H1 (cell line): Measurements from ENCODE around the gene NUP210. TPM values are rescaled to one million over a fixed set of nuclear protein-coding genes. Genes with fewer than 3 reads are reported as not detected.

Experiments used
- CBX8 ChIP-seq: fragments of 300-800, 300-1000 bp; sonication (generic); IDR thresholded peaks from 2 replicates; pipeline ENCODE4 v1.7.1; 2016; ENCODE audit warnings: low read depth, low read length, borderline replicate concordance
- CHD2 ChIP-seq: IDR thresholded peaks from 2 replicates; pipeline ENCODE4 v1.6.1; 2012; ENCODE audit warnings: low read length, improper control_type of control experiment
- CHD7 ChIP-seq: fragments of 300-600 bp; sonication (generic); IDR thresholded peaks from 2 replicates; pipeline ENCODE4 v1.7.1; 2012; ENCODE audit warnings: low read length, moderate library complexity, mild to moderate bottlenecking, inconsistent platforms; ENCODE audit not compliant: insufficient replicate concordance
- HDAC6 ChIP-seq: IDR thresholded peaks from one replicate; pipeline ENCODE4 v1.7.1; 2012; ENCODE audit warnings: low read depth, mild to moderate bottlenecking, inconsistent platforms, low read length, moderate library complexity
- POU5F1 ChIP-seq: IDR thresholded peaks from 2 replicates; pipeline ENCODE4 v1.6.1; 2011; ENCODE audit warnings: low read depth, mild to moderate bottlenecking, low read length, moderate library complexity
- SAP30 ChIP-seq: fragments of 300-600 bp; sonication (generic); IDR thresholded peaks from 2 replicates; pipeline ENCODE4 v1.7.1; 2012; ENCODE audit warnings: low read length, moderate library complexity, mild to moderate bottlenecking, inconsistent platforms; ENCODE audit not compliant: insufficient read depth, insufficient replicate concordance
- SIN3A ChIP-seq, 2 experiments: IDR thresholded peaks in 1 of 2; conservative IDR thresholded peaks in 1 of 2; 2 replicates each; pipeline ENCODE4 v1.6.1; 2011 to 2012; ENCODE audit warnings: low read length in 2 of 2, improper control_type of control experiment in 1 of 2, low read depth in 1 of 2, mild to moderate bottlenecking in 1 of 2
- TEAD4 ChIP-seq: IDR thresholded peaks from 2 replicates; pipeline ENCODE4 v1.6.1; 2012; ENCODE audit warnings: low read depth, low read length, inconsistent platforms, mixed read lengths
- YY1 ChIP-seq: IDR thresholded peaks from 2 replicates; pipeline ENCODE4 v1.6.1; 2011; ENCODE audit warnings: low read depth, mild to moderate bottlenecking, low read length
- ZNF274 ChIP-seq: IDR thresholded peaks from 2 replicates; pipeline ENCODE4 v1.7.0; 2012; ENCODE audit warnings: low read length, borderline replicate concordance; ENCODE audit errors: extremely low read depth
- polyA plus RNA-seq, 7 experiments: library from polyadenylated mRNA; depleted of rRNA in 3 of 7; stranded (reverse) in 5 of 7; unstranded in 2 of 7; fragments of >200 nt in 5 of 7; fragments of 200-250 nt in 2 of 7; gene quantifications; 1 replicate in 5 of 7; 2 replicates in 1 of 7; 4 replicates in 1 of 7; pipeline versions ENCODE4 v1.2.1 to v1.2.3, GENCODE V29; 2011 to 2013; ENCODE audit warnings: missing spikeins in 2 of 7, mixed read lengths in 2 of 7
- total RNA-seq: library from RNA; stranded (reverse); fragmentation: NEBNext Ultra II Directional; extraction: Animal tissue kit (Norgen Biotek cat#: 25700); gene quantifications from 2 replicates; pipeline ENCODE4 v1.2.1, GENCODE V29; 2021

NUP210 gene
- total and polyA plus RNA-seq, 2 of the 8 experiments (the other 6 are each of a cell fraction or from before 2014, with no cell fraction given), result 51.0 to 53.7 TPM

GRCh38 chr3:13280122-13280790, 139.9 kb downstream of the NUP210 start (continued):
- TF ChIP-seq CHD7 (no peak), TEAD4 (no peak), SIN3A (conservative IDR thresholded peaks at IDR 0.05 in 1 of 2, IDR thresholded peaks at IDR 0.05 in 1 of 2; ENCODE audit: low read depth in 1 of 2, low read length in 2 of 2) (no peak), POU5F1 (no peak), SAP30 (no peak), CBX8 (no peak), YY1 (no peak), HDAC6 (no peak), ZNF274 (no peak), CHD2 (no peak)
- TF ChIP-seq, all 59 proteins: peak for 0
